ENCODE results near the gene WNT3A. TPM values are rescaled to one million over a fixed set of nuclear protein-coding genes. Genes with fewer than 3 reads are reported as not detected.

WNT3A gene
- total RNA-seq, 4 donors from 2014 or later, result not detected

DNA sequence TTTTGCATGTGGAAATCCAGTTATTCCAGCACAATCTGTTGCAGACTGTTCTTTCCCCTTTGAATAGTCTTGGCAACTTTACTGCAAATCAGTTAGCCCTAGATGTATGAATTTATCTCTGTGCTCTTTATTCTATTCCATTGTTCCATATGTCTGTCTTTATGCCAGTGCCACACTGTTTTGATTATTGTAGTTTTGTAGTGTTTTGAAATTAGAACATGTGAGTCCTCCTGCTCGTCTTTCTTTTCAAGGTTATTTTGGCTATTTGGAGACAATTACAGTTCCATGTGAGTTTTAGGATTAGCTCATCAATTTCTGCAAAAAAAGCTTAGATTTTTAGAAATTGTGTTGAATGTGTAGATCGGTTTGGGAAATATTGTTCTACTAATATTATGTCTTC lies 26.6 kb downstream of the WNT3A start:
- Histone ChIP-seq H3K27me3 (peaks cover 34% of the 10 kb centered on the region), H3K27ac (no peak overlapping the region)

DNA sequence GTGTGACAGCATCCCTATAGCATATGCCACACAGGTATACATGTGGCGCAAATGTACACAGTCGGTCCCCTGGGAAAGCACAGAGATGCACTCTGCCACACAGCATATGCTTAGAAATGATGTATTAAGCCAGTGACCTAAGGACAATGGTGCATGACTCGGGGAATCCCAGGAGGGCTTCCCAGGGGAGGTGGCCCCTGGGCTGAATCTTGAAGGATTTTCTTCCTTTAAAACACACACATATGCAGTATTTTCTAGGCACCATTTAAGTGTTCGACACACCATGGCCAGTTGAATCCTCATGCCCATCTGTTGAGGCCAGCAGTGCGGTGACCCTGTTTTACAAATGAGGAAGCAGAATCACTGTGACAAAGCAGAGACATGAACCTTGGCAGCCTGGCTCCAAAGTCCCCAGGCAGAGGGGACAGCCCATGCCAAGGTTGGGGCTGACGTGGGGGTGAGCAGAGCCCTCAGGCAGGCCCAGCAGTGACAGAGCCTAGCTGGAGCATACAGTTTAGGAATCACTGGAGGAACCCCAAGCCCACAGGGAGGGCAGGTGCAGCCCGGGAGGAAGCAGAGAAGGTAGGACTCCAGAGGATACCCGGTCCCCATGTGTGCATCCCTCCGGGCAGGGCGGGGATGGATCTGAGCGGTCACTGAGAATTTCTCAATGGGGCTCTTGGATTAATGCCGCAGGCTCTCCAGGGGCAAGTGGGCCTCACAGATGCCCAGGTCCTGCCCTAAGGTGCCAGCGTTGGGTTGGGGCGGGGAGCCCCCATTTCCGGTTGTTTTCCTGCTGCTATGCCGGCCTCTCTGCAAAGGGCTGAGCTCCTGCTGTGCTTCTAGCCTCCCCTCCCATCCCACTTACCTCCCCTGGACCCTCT lies 28.4 kb downstream of the WNT3A start:
- TF ChIP-seq POLR2AphosphoS5 (IDR thresholded peaks at IDR 0.05) (no peak), EP300 (IDR thresholded peaks at IDR 0.05; ENCODE audit: low read depth) (no peak), POLR2A (IDR thresholded peaks at IDR 0.05) (no peak)
- TF ChIP-seq, protein P1, sequence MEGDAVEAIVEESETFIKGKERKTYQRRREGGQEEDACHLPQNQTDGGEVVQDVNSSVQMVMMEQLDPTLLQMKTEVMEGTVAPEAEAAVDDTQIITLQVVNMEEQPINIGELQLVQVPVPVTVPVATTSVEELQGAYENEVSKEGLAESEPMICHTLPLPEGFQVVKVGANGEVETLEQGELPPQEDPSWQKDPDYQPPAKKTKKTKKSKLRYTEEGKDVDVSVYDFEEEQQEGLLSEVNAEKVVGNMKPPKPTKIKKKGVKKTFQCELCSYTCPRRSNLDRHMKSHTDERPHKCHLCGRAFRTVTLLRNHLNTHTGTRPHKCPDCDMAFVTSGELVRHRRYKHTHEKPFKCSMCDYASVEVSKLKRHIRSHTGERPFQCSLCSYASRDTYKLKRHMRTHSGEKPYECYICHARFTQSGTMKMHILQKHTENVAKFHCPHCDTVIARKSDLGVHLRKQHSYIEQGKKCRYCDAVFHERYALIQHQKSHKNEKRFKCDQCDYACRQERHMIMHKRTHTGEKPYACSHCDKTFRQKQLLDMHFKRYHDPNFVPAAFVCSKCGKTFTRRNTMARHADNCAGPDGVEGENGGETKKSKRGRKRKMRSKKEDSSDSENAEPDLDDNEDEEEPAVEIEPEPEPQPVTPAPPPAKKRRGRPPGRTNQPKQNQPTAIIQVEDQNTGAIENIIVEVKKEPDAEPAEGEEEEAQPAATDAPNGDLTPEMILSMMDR (IDR thresholded peaks at IDR 0.05), result no peak
- WGBS, 2 donors (ENCODE audit: low coverage in 1 of 2), result 60 to 79% methylated on average over 2 to 16 of the region's 16 CpGs
- Histone ChIP-seq H3K27me3 (peaks cover 53% of the 10 kb centered on the region), H3K36me3 (no peaks in the 10 kb centered on the region), H3K4me1 (peaks cover 0 to 8% (median 3%) of the 10 kb centered on the region in 4 donors), H3K27ac (no peak overlapping the region), H3K4me3 (no peak overlapping the region), H3K9me3 (no peaks in the 10 kb centered on the region)
- intact Hi-C loops (cut with DNase I; ENCODE audit: low total_unique reads) (no loop called here), in situ Hi-C loops (cut with MboI; ENCODE audit: low pct_ligation_motif_present in 1 of 4, low pct_unique_long_range_greater_than_20kb in 1 of 4, low sequenced_read_pairs in 3 of 4) (no loop called here)
- no peak for DNase-seq

More for the DNA sequence above, 26.6 kb downstream of the WNT3A start:
- H3K9me3 ChIP-seq, result no peaks in the 10 kb centered on the region
- intact Hi-C loops (cut with DNase I; ENCODE audit: low total_unique reads) (no loop called here), in situ Hi-C loops (cut with MboI; ENCODE audit: low pct_ligation_motif_present in 1 of 4, low pct_unique_long_range_greater_than_20kb in 1 of 4, low sequenced_read_pairs in 3 of 4) (no loop called here)
- peaks cover 0 to 8% (median 3%) of the 10 kb centered on the region in 4 donors for H3K4me1 ChIP-seq
- TF ChIP-seq, protein P1 (IDR thresholded peaks at IDR 0.05), result no peak
- TF ChIP-seq POLR2AphosphoS5 (IDR thresholded peaks at IDR 0.05) (no peak), POLR2A (IDR thresholded peaks at IDR 0.05) (no peak), EP300 (IDR thresholded peaks at IDR 0.05; ENCODE audit: low read depth) (no peak)
- no peaks in the 10 kb centered on the region for H3K36me3 ChIP-seq
- no peak overlapping the region for H3K4me3 ChIP-seq
- 84% methylated on average over 2 of the region's 2 CpGs for WGBS, 2 donors (ENCODE audit: low coverage in 1 of 2)
- no peak for DNase-seq

DNA sequence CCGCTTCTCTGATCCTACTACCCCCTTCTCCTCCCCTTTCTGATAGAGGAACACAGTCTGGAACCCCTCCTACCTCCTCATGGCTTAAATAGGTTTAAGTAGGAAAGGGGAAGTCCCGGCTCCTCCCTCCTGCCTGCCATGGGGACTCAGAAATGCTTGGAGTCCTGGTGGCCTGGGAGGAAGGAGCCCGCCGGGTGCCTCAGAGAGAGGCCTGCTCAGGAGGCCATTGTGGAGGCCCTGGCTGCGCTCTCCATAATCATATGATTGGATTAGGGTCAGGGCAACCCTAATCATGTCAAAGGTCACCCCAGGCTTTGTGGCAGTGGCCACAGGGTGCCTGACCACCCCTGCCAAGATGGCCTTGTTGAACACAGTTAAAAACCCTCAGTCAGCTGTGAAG lies 29.0 kb downstream of the WNT3A start:
- Histone ChIP-seq H3K9me3 (no peaks in the 10 kb centered on the region), H3K36me3 (no peaks in the 10 kb centered on the region), H3K27ac (no peak overlapping the region), H3K27me3 (peaks cover 53% of the 10 kb centered on the region), H3K4me3 (no peak overlapping the region), H3K4me1 (peaks cover 0 to 8% (median 3%) of the 10 kb centered on the region in 4 donors)
- intact Hi-C loops (cut with DNase I; ENCODE audit: low total_unique reads), result no loop called here
- TF ChIP-seq POLR2A (IDR thresholded peaks at IDR 0.05), result no peak
- no peak for TF ChIP-seq POLR2AphosphoS5 (IDR thresholded peaks at IDR 0.05)
- no peak for TF ChIP-seq EP300 (IDR thresholded peaks at IDR 0.05; ENCODE audit: low read depth)
- TF ChIP-seq, protein P1 (IDR thresholded peaks at IDR 0.05), result no peak
- in situ Hi-C loops (cut with MboI; ENCODE audit: low pct_ligation_motif_present in 1 of 4, low pct_unique_long_range_greater_than_20kb in 1 of 4, low sequenced_read_pairs in 3 of 4), result no loop called here
- no peak for DNase-seq
- 83% methylated on average over 5 of the region's 5 CpGs; no CpG with 5 or more reads in 1 of the 2 donors for WGBS, 2 donors (ENCODE audit: low coverage in 1 of 2)

DNA sequence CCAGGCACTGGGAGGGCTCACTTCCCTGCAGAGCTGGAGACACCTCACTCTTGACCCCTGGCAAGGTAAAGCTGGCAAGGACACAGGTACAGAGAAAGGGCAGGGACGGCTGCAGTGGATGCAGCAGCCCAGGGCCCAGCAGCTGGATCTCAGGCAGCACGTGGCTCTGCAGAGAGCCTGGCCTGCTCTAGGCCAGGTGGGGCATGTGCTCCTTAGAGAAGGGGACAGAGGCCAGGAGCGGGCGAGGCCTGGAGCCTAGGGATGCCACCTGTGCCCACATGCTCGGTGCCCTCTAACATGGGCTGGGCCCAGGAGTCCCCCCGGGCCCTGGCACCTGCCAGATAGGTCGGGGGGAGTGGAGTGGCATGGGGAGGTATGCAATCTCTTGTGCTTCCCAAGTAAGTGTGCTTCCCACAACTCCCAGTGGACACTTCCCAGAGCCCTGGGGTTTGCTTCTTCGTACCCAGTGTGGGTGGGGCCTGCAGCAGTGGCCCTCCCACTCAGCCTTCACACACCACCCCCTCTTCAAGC lies 30.0 kb downstream of the WNT3A start:
- DNase-seq, result no peak

More for the DNA sequence above, 30.0 kb downstream of the WNT3A start:
- TF ChIP-seq EP300 (IDR thresholded peaks at IDR 0.05; ENCODE audit: low read depth) (no peak), POLR2AphosphoS5 (IDR thresholded peaks at IDR 0.05) (no peak), POLR2A (IDR thresholded peaks at IDR 0.05) (no peak)
- TF ChIP-seq, protein P1 (IDR thresholded peaks at IDR 0.05), result no peak
- no peak overlapping the region for H3K4me3 ChIP-seq
- in situ Hi-C loops (cut with MboI; ENCODE audit: low pct_ligation_motif_present in 1 of 4, low pct_unique_long_range_greater_than_20kb in 1 of 4, low sequenced_read_pairs in 3 of 4), result no loop called here
- H3K27me3 ChIP-seq, result peaks cover 53% of the 10 kb centered on the region
- H3K36me3 ChIP-seq, result no peaks in the 10 kb centered on the region
- no peak overlapping the region for H3K27ac ChIP-seq
- WGBS, 2 donors (ENCODE audit: low coverage in 1 of 2), result 75% methylated on average over 8 of the region's 8 CpGs; no CpG with 5 or more reads in 1 of the 2 donors
- intact Hi-C loops (cut with DNase I; ENCODE audit: low total_unique reads), result no loop called here
- H3K9me3 ChIP-seq, result no peaks in the 10 kb centered on the region
- peaks cover 0 to 8% (median 3%) of the 10 kb centered on the region in 4 donors for H3K4me1 ChIP-seq

Measured in transverse colon (tissue), 4 donors.